Activated naive CD8-positive, alpha-beta T cell treated with anti-CD3 and anti-CD28 coated beads for 36 hours (primary cell): ENCODE results near the gene MRPS34. TPM values are rescaled to one million over a fixed set of nuclear protein-coding genes. Genes with fewer than 3 reads are reported as not detected.

Experiments used
- DNase-seq: peaks from one replicate; pipeline ENCODE4 v3.0.0; 2021
- H3K27ac Mint-ChIP-seq: one replicate; pipeline ENCODE4 v1.8.0; 2022; ENCODE audit warnings: mild to moderate bottlenecking, moderate library complexity, mixed read lengths
- H3K27me3 Mint-ChIP-seq: one replicate; pipeline ENCODE4 v1.8.0; 2022; ENCODE audit warnings: mild to moderate bottlenecking, mixed read lengths
- H3K36me3 Mint-ChIP-seq: one replicate; pipeline ENCODE4 v1.8.0; 2021; ENCODE audit warnings: mild to moderate bottlenecking, mixed read lengths
- H3K4me1 Mint-ChIP-seq: one replicate; pipeline ENCODE4 v1.8.0; 2021; ENCODE audit warnings: mixed read lengths
- H3K4me3 Mint-ChIP-seq: one replicate; pipeline ENCODE4 v1.8.0; 2022; ENCODE audit warnings: mild to moderate bottlenecking, moderate library complexity, mixed read lengths
- H3K9me3 Mint-ChIP-seq: one replicate; pipeline ENCODE4 v1.8.0; 2022; ENCODE audit warnings: mixed read lengths
- total RNA-seq, 2 experiments: library from RNA; stranded (reverse); gene quantifications; one replicate each; pipeline ENCODE4 v1.2.3, GENCODE V29; 2021

MRPS34 gene
- total RNA-seq: 100 to 1,000 TPM; 187 to 190 TPM

- no peaks in the 10 kb centered on the region for H3K9me3 Mint-ChIP-seq
- peak; percentile 87 for DNase-seq
- H3K27ac Mint-ChIP-seq: peak within 1 kb of the TSS; percentile 99
- peaks cover 14% of the 10 kb centered on the region for H3K36me3 Mint-ChIP-seq
- H3K4me3 Mint-ChIP-seq: peak within 1 kb of the TSS; percentile 99
- peaks cover 10% of the 10 kb centered on the region for H3K4me1 Mint-ChIP-seq
- peaks cover 3% of the 10 kb centered on the region for H3K27me3 Mint-ChIP-seq
These were observed at the start of gene MRPS34 for GRCh38 chr16:1772908-1773702. Gene MRPS34 (minus strand): TSS chr16:1773134. CDS start chr16:1773119, 15 bp downstream.

- peaks cover 12% of the 10 kb centered on the region for H3K4me1 Mint-ChIP-seq
- DNase-seq: no peak
- no peak overlapping the region for H3K27ac Mint-ChIP-seq
- H3K36me3 Mint-ChIP-seq: peaks cover 2% of the 10 kb centered on the region
- no peaks in the 10 kb centered on the region for H3K9me3 Mint-ChIP-seq
- H3K4me3 Mint-ChIP-seq: no peak overlapping the region
- H3K27me3 Mint-ChIP-seq: no peaks in the 10 kb centered on the region
These were observed 49.1 kb upstream of the MRPS34 start for GRCh38 chr16:1821861-1822611.

- H3K36me3 Mint-ChIP-seq: peaks cover 2% of the 10 kb centered on the region
These were observed 48.0 kb upstream of the MRPS34 start for GRCh38 chr16:1820946-1821290.

GRCh38 chr16:1820096-1820945 is 47.4 kb upstream of the MRPS34 start:
- Mint-ChIP-seq H3K9me3 (no peaks in the 10 kb centered on the region), H3K4me3 (no peak overlapping the region), H3K36me3 (peaks cover 3% of the 10 kb centered on the region), H3K27ac (no peak overlapping the region), H3K4me1 (peaks cover 8% of the 10 kb centered on the region), H3K27me3 (no peaks in the 10 kb centered on the region)
- no peak for DNase-seq

More at GRCh38 chr16:1820946-1821290, 48.0 kb upstream of the MRPS34 start:
- DNase-seq: no peak
- Mint-ChIP-seq H3K4me3 (no peak overlapping the region), H3K27me3 (no peaks in the 10 kb centered on the region), H3K27ac (no peak overlapping the region), H3K9me3 (no peaks in the 10 kb centered on the region), H3K4me1 (peaks cover 12% of the 10 kb centered on the region)

GRCh38 chr16:1819611-1820010 is 46.7 kb upstream of the MRPS34 start:
- DNase-seq: no peak
- Mint-ChIP-seq H3K27ac (no peak overlapping the region), H3K4me1 (peaks cover 6% of the 10 kb centered on the region), H3K9me3 (no peaks in the 10 kb centered on the region), H3K27me3 (no peaks in the 10 kb centered on the region), H3K4me3 (no peak overlapping the region), H3K36me3 (peaks cover 4% of the 10 kb centered on the region)

GRCh38 chr16:1818873-1819525 is 46.1 kb upstream of the MRPS34 start:
- H3K9me3 Mint-ChIP-seq: no peaks in the 10 kb centered on the region

GRCh38 chr16:1818204-1818872 is 45.4 kb upstream of the MRPS34 start:
- Mint-ChIP-seq H3K4me1 (peaks cover under 1% of the 10 kb centered on the region), H3K4me3 (no peak overlapping the region), H3K27me3 (no peaks in the 10 kb centered on the region), H3K27ac (no peak overlapping the region), H3K36me3 (peaks cover 4% of the 10 kb centered on the region), H3K9me3 (no peaks in the 10 kb centered on the region)
- no peak for DNase-seq

More at GRCh38 chr16:1818873-1819525, 46.1 kb upstream of the MRPS34 start:
- Mint-ChIP-seq H3K36me3 (peaks cover 4% of the 10 kb centered on the region), H3K27me3 (no peaks in the 10 kb centered on the region), H3K4me1 (peaks cover 4% of the 10 kb centered on the region), H3K4me3 (no peak overlapping the region), H3K27ac (no peak overlapping the region)
- no peak for DNase-seq

- Mint-ChIP-seq H3K4me3 (no peak overlapping the region), H3K36me3 (peaks cover 4% of the 10 kb centered on the region), H3K27me3 (no peaks in the 10 kb centered on the region), H3K4me1 (peaks cover 7% of the 10 kb centered on the region), H3K27ac (no peak overlapping the region), H3K9me3 (no peaks in the 10 kb centered on the region)
- no peak for DNase-seq
These were observed 44.8 kb upstream of the MRPS34 start for GRCh38 chr16:1817716-1818115.

- no peak overlapping the region for H3K4me3 Mint-ChIP-seq
- H3K27ac Mint-ChIP-seq: no peak overlapping the region
- no peaks in the 10 kb centered on the region for H3K27me3 Mint-ChIP-seq
- peaks cover 4% of the 10 kb centered on the region for H3K36me3 Mint-ChIP-seq
- H3K4me1 Mint-ChIP-seq: peaks cover 11% of the 10 kb centered on the region
- H3K9me3 Mint-ChIP-seq: no peaks in the 10 kb centered on the region
- DNase-seq: no peak
These were observed 44.3 kb upstream of the MRPS34 start for GRCh38 chr16:1817276-1817589.

GRCh38 chr16:1816396-1817275 is 43.7 kb upstream of the MRPS34 start:
- no peaks in the 10 kb centered on the region for H3K9me3 Mint-ChIP-seq
- no peak overlapping the region for H3K27ac Mint-ChIP-seq
- H3K36me3 Mint-ChIP-seq: peaks cover 4% of the 10 kb centered on the region
- no peak overlapping the region for H3K4me3 Mint-ChIP-seq
- H3K4me1 Mint-ChIP-seq: peaks cover 11% of the 10 kb centered on the region
- no peaks in the 10 kb centered on the region for H3K27me3 Mint-ChIP-seq
- DNase-seq: no peak

- Mint-ChIP-seq H3K27ac (no peak overlapping the region), H3K9me3 (no peaks in the 10 kb centered on the region), H3K36me3 (peaks cover 3% of the 10 kb centered on the region), H3K4me3 (no peak overlapping the region), H3K27me3 (no peaks in the 10 kb centered on the region), H3K4me1 (peaks cover 11% of the 10 kb centered on the region)
- no peak for DNase-seq
These were observed 42.5 kb upstream of the MRPS34 start for GRCh38 chr16:1815461-1815860.

GRCh38 chr16:1812732-1813163 is 39.8 kb upstream of the MRPS34 start:
- Mint-ChIP-seq H3K36me3 (peaks cover 3% of the 10 kb centered on the region), H3K4me1 (peaks cover 11% of the 10 kb centered on the region), H3K27ac (peak overlapping the region; percentile 55), H3K9me3 (no peaks in the 10 kb centered on the region), H3K27me3 (no peaks in the 10 kb centered on the region), H3K4me3 (no peak overlapping the region)
- DNase-seq: peak; percentile 69

- H3K4me1 Mint-ChIP-seq: peaks cover 11% of the 10 kb centered on the region
- H3K27ac Mint-ChIP-seq: no peak overlapping the region
- no peaks in the 10 kb centered on the region for H3K9me3 Mint-ChIP-seq
- no peak for DNase-seq
- H3K4me3 Mint-ChIP-seq: no peak overlapping the region
- H3K36me3 Mint-ChIP-seq: peaks cover 19% of the 10 kb centered on the region
- H3K27me3 Mint-ChIP-seq: no peaks in the 10 kb centered on the region
These were observed 37.6 kb upstream of the MRPS34 start for GRCh38 chr16:1810536-1810935.
